Neural progenitor cell (in vitro differentiated cells): Measurements from ENCODE around the gene CXCL17. TPM values are rescaled to one million over a fixed set of nuclear protein-coding genes. Genes with fewer than 3 reads are reported as not detected.

Experiments
- DNase-seq: peaks from one replicate; pipeline ENCODE4 v3.0.0-alpha.2; 2016; ENCODE audit warnings: low spot score
- H2AFZ ChIP-seq: fragments of 200-600 bp; sonication (generic); replicated peaks from 2 replicates; pipeline ENCODE4 v1.6.1; 2016; ENCODE audit warnings: antibody characterized with exemption
- H3F3A ChIP-seq: fragments of 200-600 bp; sonication (generic); 2 replicates; pipeline ENCODE4 v1.6.1; 2016; ENCODE audit warnings: antibody characterized with exemption, low read depth
- H3K27ac ChIP-seq: fragments of 200-600 bp; sonication (generic); 2 replicates; pipeline ENCODE4 v1.5.1; 2016; ENCODE audit warnings: mild to moderate bottlenecking
- H3K27me3 ChIP-seq: fragments of 200-600 bp; sonication (generic); 2 replicates; pipeline ENCODE4 v1.6.1; 2016; ENCODE audit warnings: mild to moderate bottlenecking, moderate library complexity
- H3K36me3 ChIP-seq: fragments of 200-600 bp; sonication (generic); 2 replicates; pipeline ENCODE4 v1.5.1; 2016
- H3K4me1 ChIP-seq: fragments of 200-600 bp; sonication (generic); 2 replicates; pipeline ENCODE4 v1.6.1; 2016; ENCODE audit warnings: mixed run types
- H3K4me2 ChIP-seq: fragments of 200-600 bp; sonication (generic); 2 replicates; pipeline ENCODE4 v1.6.1; 2016
- H3K4me3 ChIP-seq: fragments of 200-600 bp; sonication (generic); 2 replicates; pipeline ENCODE4 v1.5.1; 2016
- H3K79me2 ChIP-seq: fragments of 200-600 bp; sonication (generic); 2 replicates; pipeline ENCODE4 v1.6.1; 2016; ENCODE audit warnings: low read depth
- H3K9ac ChIP-seq: fragments of 200-600 bp; sonication (generic); 2 replicates; pipeline ENCODE4 v1.6.1; 2016
- H3K9me3 ChIP-seq: fragments of 200-600 bp; sonication (generic); 2 replicates; pipeline ENCODE4 v1.5.1; 2016; ENCODE audit warnings: low read depth
- H4K20me1 ChIP-seq: fragments of 200-600 bp; sonication (generic); 2 replicates; pipeline ENCODE4 v1.6.1; 2016; ENCODE audit warnings: low read depth
- H3K27ac Mint-ChIP-seq: 3 replicates; pipeline ENCODE4 v1.8.0; 2021; ENCODE audit warnings: mixed read lengths
- H3K27me3 Mint-ChIP-seq: 2 replicates; pipeline ENCODE4 v1.8.0; 2022; ENCODE audit warnings: low read depth, mild to moderate bottlenecking, inconsistent platforms, moderate library complexity, mixed read lengths; ENCODE audit not compliant: insufficient read depth
- H3K36me3 Mint-ChIP-seq: 3 replicates; pipeline ENCODE4 v1.8.0; 2021; ENCODE audit warnings: mixed read lengths
- H3K4me1 Mint-ChIP-seq: 3 replicates; pipeline ENCODE4 v1.8.0; 2021; ENCODE audit warnings: mixed read lengths
- H3K4me3 Mint-ChIP-seq: 3 replicates; pipeline ENCODE4 v1.8.0; 2021; ENCODE audit warnings: mild to moderate bottlenecking, moderate library complexity, mixed read lengths
- H3K9me3 Mint-ChIP-seq: 3 replicates; pipeline ENCODE4 v1.8.0; 2020; ENCODE audit warnings: mixed read lengths
- CTCF ChIP-seq: fragments of 200-600 bp; sonication (generic); IDR thresholded peaks from 2 replicates; pipeline ENCODE4 v1.5.1; 2017; ENCODE audit warnings: antibody characterized with exemption, mild to moderate bottlenecking
- EZH2 ChIP-seq: fragments of 200-600 bp; sonication (generic); IDR thresholded peaks from 2 replicates; pipeline ENCODE4 v1.6.1; 2017; ENCODE audit warnings: antibody characterized with exemption, mild to moderate bottlenecking, moderate library complexity
- EZH2phosphoT487 ChIP-seq: fragments of 200-600 bp; sonication (generic); IDR thresholded peaks from 2 replicates; pipeline ENCODE4 v1.6.1; 2017; ENCODE audit warnings: antibody characterized with exemption
- total RNA-seq: library from RNA; depleted of rRNA; stranded (reverse); fragments of >200 nt; gene quantifications from 2 replicates; pipeline ENCODE4 v1.2.3, GENCODE V29; 2015; ENCODE audit warnings: low replicate concordance

CXCL17 gene
- total RNA-seq, 1 donor from 2014 or later = not detected

DNA sequence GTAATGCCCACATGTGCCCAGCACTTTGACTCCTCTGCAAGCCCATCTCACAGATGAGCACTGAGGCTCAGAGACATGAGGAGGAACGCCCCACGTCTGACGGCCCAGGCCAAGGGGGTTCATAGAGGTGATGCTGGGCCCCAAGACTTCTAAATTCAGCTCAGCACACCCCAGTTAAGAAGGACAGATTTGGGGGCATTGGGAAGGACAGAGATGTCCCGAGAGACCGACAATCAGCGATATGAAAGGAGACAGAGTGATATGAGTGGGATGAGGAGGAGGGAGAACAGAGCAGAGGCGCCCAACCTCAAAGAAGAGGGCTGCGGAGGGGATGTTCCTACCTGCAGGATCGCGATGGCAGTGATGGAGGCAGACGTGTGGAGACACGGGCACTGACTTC lies 52.8 kb downstream of the CXCL17 start, which contains the start of gene CNFN:
Gene CNFN (minus strand): TSS at position 399 of the 400 bp plus-strand sequence. CDS start 1,260 bp downstream, outside the sequence.
- H3K79me2 ChIP-seq = no peaks in the 10 kb centered on the region
- H3K9ac ChIP-seq = no peak within 1 kb of the TSS
- H3K9me3 Mint-ChIP-seq = peaks cover 2% of the 10 kb centered on the region
- no peak for DNase-seq
- peaks cover 24% of the 10 kb centered on the region for H3K27me3 Mint-ChIP-seq
- no peaks in the 10 kb centered on the region for H3K9me3 ChIP-seq
- H3K4me3 ChIP-seq = no peak within 1 kb of the TSS
- H3K4me1 ChIP-seq = peaks cover 5% of the 10 kb centered on the region
- H3K4me3 Mint-ChIP-seq = peak within 1 kb of the TSS; percentile 24
- H3K4me2 ChIP-seq = no peak within 1 kb of the TSS
- no peak within 1 kb of the TSS for H2AFZ ChIP-seq
- H3K36me3 Mint-ChIP-seq = no peaks in the 10 kb centered on the region
- peaks cover 11% of the 10 kb centered on the region for H3F3A ChIP-seq
- H4K20me1 ChIP-seq = no peaks in the 10 kb centered on the region
- H3K4me1 Mint-ChIP-seq = peaks cover 14% of the 10 kb centered on the region
- peaks cover 52% of the 10 kb centered on the region for H3K27me3 ChIP-seq
- peak within 1 kb of the TSS; percentile 3 for H3K27ac Mint-ChIP-seq
- no peak for TF ChIP-seq EZH2
- TF ChIP-seq CTCF = no peak
- no peak for TF ChIP-seq EZH2phosphoT487
- H3K27ac ChIP-seq = no peak within 1 kb of the TSS
- H3K36me3 ChIP-seq = no peaks in the 10 kb centered on the region

DNA sequence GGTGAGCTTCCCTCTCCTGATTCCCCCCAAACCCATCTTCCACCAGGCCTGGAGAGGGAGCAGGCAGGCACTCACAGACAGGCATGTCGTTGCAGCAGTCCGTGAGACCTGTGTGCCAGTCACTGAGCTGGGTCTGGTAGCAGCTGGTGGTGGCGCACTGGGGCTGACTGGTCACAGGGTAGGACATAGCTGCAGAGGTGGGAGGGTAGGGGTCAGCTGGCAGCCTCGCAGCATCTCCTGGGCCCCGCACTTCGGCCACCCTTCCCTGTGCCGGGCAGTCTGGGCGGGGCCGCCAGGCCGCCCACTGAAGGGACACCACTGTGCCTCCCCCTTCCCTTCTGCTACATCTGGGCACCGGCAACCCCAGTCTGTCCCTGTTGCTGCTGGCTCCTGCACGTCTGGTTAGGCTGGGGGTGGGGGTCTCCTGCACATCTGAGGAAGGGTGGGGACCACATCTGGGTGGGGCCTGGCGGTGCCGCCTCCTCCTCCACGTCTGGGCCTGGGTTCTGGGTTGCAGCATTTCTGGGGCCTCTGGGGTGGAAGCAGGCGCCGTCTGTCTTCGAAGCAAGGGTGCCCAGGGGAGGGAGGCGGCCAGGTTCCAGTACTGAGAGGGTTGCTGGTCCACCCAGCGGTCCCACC lies 53.8 kb downstream of the CXCL17 start:
- H3K27me3 ChIP-seq = peaks cover 52% of the 10 kb centered on the region
- peaks cover 5% of the 10 kb centered on the region for H3K4me1 ChIP-seq
- H3K36me3 Mint-ChIP-seq = no peaks in the 10 kb centered on the region
- H3K36me3 ChIP-seq = no peaks in the 10 kb centered on the region
- peaks cover 11% of the 10 kb centered on the region for H3F3A ChIP-seq
- no peak overlapping the region for H3K27ac Mint-ChIP-seq
- H3K4me3 Mint-ChIP-seq = no peak overlapping the region
- H4K20me1 ChIP-seq = no peaks in the 10 kb centered on the region
- TF ChIP-seq EZH2phosphoT487 = no peak
- no peak overlapping the region for H3K27ac ChIP-seq
- H3K9me3 Mint-ChIP-seq = peaks cover 2% of the 10 kb centered on the region
- H2AFZ ChIP-seq = no peak overlapping the region
- H3K4me1 Mint-ChIP-seq = peaks cover 10% of the 10 kb centered on the region
- no peaks in the 10 kb centered on the region for H3K79me2 ChIP-seq
- H3K4me3 ChIP-seq = no peak overlapping the region
- H3K9me3 ChIP-seq = no peaks in the 10 kb centered on the region
- DNase-seq = no peak
- H3K9ac ChIP-seq = no peak overlapping the region
- peaks cover 22% of the 10 kb centered on the region for H3K27me3 Mint-ChIP-seq
- H3K4me2 ChIP-seq = no peak overlapping the region

DNA sequence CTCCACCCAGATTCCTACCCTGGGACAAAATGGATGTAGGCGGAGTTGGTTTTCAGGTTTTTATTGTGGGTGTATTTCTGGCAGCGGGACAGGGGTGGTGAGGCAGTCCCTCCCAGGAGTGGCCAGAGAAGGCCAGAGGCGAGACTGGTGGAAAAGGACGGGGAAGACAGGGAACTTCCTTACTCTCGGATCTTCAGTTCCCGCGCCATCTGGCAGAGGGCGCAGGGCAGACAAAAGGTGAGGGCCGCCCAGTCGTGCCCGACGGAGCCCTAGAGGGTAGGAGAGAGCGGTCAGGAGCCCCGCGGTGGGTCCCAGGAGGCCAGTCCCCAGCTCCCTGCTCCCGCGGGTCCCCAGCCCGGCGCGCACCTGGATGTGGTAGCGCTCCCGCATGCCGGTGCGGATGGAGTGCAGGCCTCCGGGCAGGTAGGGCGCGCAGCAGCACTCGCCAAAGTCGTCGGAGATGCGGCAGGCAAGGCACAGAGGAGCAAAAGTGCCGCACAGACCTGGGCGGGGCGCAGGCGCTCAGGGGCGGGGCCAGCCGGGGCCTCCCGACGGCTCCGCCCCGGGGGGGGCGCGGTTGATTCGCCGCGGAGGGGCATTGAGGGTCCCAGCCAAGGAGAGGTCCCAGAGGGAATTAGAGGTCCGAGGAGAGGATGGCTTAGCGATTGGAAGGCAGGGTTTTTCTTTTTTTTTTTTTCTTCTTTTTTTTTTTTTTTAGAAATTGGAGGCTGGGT lies 55.6 kb downstream of the CXCL17 start:
- Mint-ChIP-seq H3K4me1 (peaks cover 10% of the 10 kb centered on the region), H3K27me3 (peaks cover 20% of the 10 kb centered on the region), H3K27ac (peak overlapping the region; percentile 48), H3K36me3 (no peaks in the 10 kb centered on the region), H3K4me3 (peak overlapping the region; percentile 76), H3K9me3 (peaks cover 2% of the 10 kb centered on the region)
- H4K20me1 ChIP-seq = no peaks in the 10 kb centered on the region
- no peaks in the 10 kb centered on the region for H3K9me3 ChIP-seq
- H3K4me2 ChIP-seq = peak overlapping the region; percentile 65
- H2AFZ ChIP-seq = peak overlapping the region; percentile 94
- peak; percentile 89 for DNase-seq
- peak overlapping the region; percentile 60 for H3K4me3 ChIP-seq
- peaks cover 11% of the 10 kb centered on the region for H3F3A ChIP-seq
- no peaks in the 10 kb centered on the region for H3K79me2 ChIP-seq
- no peak overlapping the region for H3K27ac ChIP-seq
- peaks cover 5% of the 10 kb centered on the region for H3K4me1 ChIP-seq
- TF ChIP-seq EZH2phosphoT487 (no peak), CTCF (peak; percentile 65), EZH2 (peak; percentile 32)
- H3K36me3 ChIP-seq = no peaks in the 10 kb centered on the region
- no peak overlapping the region for H3K9ac ChIP-seq
- H3K27me3 ChIP-seq = peaks cover 42% of the 10 kb centered on the region

- TF ChIP-seq CTCF (no peak), EZH2phosphoT487 (no peak), EZH2 (no peak)
- peaks cover 5% of the 10 kb centered on the region for H3K36me3 Mint-ChIP-seq
Observed at GRCh38 chr19:42380155-42380554, 62.6 kb downstream of the CXCL17 start.

More at GRCh38 chr19:42380155-42380554, 62.6 kb downstream of the CXCL17 start:
- Mint-ChIP-seq H3K27me3 (peaks cover 2% of the 10 kb centered on the region), H3K4me1 (peaks cover 8% of the 10 kb centered on the region), H3K27ac (no peak overlapping the region), H3K9me3 (no peaks in the 10 kb centered on the region), H3K4me3 (no peak overlapping the region)
- no peak overlapping the region for H2AFZ ChIP-seq
- no peak for DNase-seq
- H3K27ac ChIP-seq = no peak overlapping the region
- no peaks in the 10 kb centered on the region for H3K27me3 ChIP-seq
- H4K20me1 ChIP-seq = no peaks in the 10 kb centered on the region
- H3K9ac ChIP-seq = no peak overlapping the region
- no peak overlapping the region for H3K4me3 ChIP-seq
- H3K4me1 ChIP-seq = no peaks in the 10 kb centered on the region
- H3F3A ChIP-seq = no peaks in the 10 kb centered on the region
- no peaks in the 10 kb centered on the region for H3K36me3 ChIP-seq
- no peaks in the 10 kb centered on the region for H3K9me3 ChIP-seq
- no peak overlapping the region for H3K4me2 ChIP-seq
- no peaks in the 10 kb centered on the region for H3K79me2 ChIP-seq
